Fibroblast of peridontal ligament (primary cell): ENCODE measurements around the gene HBS1L.

Source experiments
- DNase-seq: peaks from one replicate; pipeline ENCODE4 v3.0.0-alpha.2; 2010; ENCODE audit errors: extremely low read depth

Gene HBS1L

GRCh38 chr6:134949927-134950326, 104.7 kb downstream of the HBS1L start, which contains the start of gene ALDH8A1:
Gene ALDH8A1 (minus strand): TSS chr6:134950101. CDS start chr6:134950053, 48 bp downstream.
- no peak for DNase-seq

- DNase-seq, result no peak
Observed at GRCh38 chr6:134948691-134949090, 105.9 kb downstream of the HBS1L start.

GRCh38 chr6:134948142-134948541, 106.5 kb downstream of the HBS1L start:
- DNase-seq, result no peak

- no peak for DNase-seq
Observed at GRCh38 chr6:134945045-134945444, 109.6 kb downstream of the HBS1L start.

GRCh38 chr6:134943522-134944111, 111.0 kb downstream of the HBS1L start:
- no peak for DNase-seq

GRCh38 chr6:134938896-134939295, 115.7 kb downstream of the HBS1L start:
- no peak for DNase-seq

- DNase-seq, result no peak
Observed at GRCh38 chr6:134937426-134937825, 117.2 kb downstream of the HBS1L start.

GRCh38 chr6:134936931-134937330, 117.7 kb downstream of the HBS1L start:
- peak; percentile 57 for DNase-seq

GRCh38 chr6:134936476-134936875, 118.1 kb downstream of the HBS1L start:
- no peak for DNase-seq

- no peak for DNase-seq
Observed at GRCh38 chr6:134934793-134935485, 119.7 kb downstream of the HBS1L start.

GRCh38 chr6:134932535-134933470, 121.8 kb downstream of the HBS1L start:
- no peak for DNase-seq

- DNase-seq, result no peak
Observed at GRCh38 chr6:134932098-134932497, 122.5 kb downstream of the HBS1L start.

GRCh38 chr6:134930463-134930862, 124.2 kb downstream of the HBS1L start:
- no peak for DNase-seq

- no peak for DNase-seq
Observed at GRCh38 chr6:134928151-134928900, 126.3 kb downstream of the HBS1L start.

GRCh38 chr6:134925800-134926199, 128.8 kb downstream of the HBS1L start:
- DNase-seq, result no peak

- DNase-seq, result no peak
Observed at GRCh38 chr6:134921721-134922261, 132.8 kb downstream of the HBS1L start.

- DNase-seq, result no peak
Observed at GRCh38 chr6:134921276-134921675, 133.3 kb downstream of the HBS1L start.

GRCh38 chr6:134920422-134920821, 134.2 kb downstream of the HBS1L start:
- no peak for DNase-seq

- no peak for DNase-seq
Observed at GRCh38 chr6:134918418-134918961, 136.1 kb downstream of the HBS1L start.

- DNase-seq, result peak; percentile 77
Observed at GRCh38 chr6:134911547-134911946, 143.1 kb downstream of the HBS1L start.

- DNase-seq, result no peak
Observed at GRCh38 chr6:134910593-134910935, 144.1 kb downstream of the HBS1L start.
